Gastrocnemius medialis (tissue), 4 donors: ENCODE results near the gene ZFY. TPM values are rescaled to one million over a fixed set of nuclear protein-coding genes. Genes with fewer than 3 reads are reported as not detected.
"Not testable (repeated sequence)": the region's sequence is repeated elsewhere in the genome, so short reads cannot be mapped to it uniquely, and the experiment has no call there.

Experiments
- ATAC-seq, 2 donors: fragments of 150-250 bp; one replicate each; pipeline ENCODE4 v1.9.1; 2016
- DNase-seq, 2 donors: peaks; one replicate each; pipeline ENCODE4 v3.0.0-alpha.2; 2019
- H3K27ac ChIP-seq, 4 donors: fragments of 200-600 bp; sonication (generic); 1 replicate in 1 of 4; 2 replicates in 3 of 4; pipeline ENCODE4 v1.5.1; 2016 to 2018; ENCODE audit warnings: mild to moderate bottlenecking in 2 of 4, moderate library complexity in 1 of 4
- H3K27me3 ChIP-seq, 3 donors: fragments of 200-600 bp; sonication (generic) in 2 of 3; 1 replicate in 1 of 3; 2 replicates in 2 of 3; pipeline versions ENCODE4 v1.5.1 to v1.6.0; 2016 to 2019; ENCODE audit warnings: mild to moderate bottlenecking in 1 of 3, moderate library complexity in 1 of 3
- H3K36me3 ChIP-seq, 2 donors: fragments of 200-600 bp; sonication (generic) in 1 of 2; one replicate each; pipeline ENCODE4 v1.5.1; 2017 to 2018
- H3K4me1 ChIP-seq, 2 donors: fragments of 200-600 bp; sonication (generic) in 1 of 2; one replicate each; pipeline ENCODE4 v1.5.1; 2016 to 2017; ENCODE audit warnings: mild to moderate bottlenecking in 2 of 2
- H3K4me3 ChIP-seq, 4 donors: fragments of 200-600 bp; sonication (generic) in 3 of 4; 1 replicate in 1 of 4; 2 replicates in 3 of 4; pipeline ENCODE4 v1.5.1; 2016 to 2019; ENCODE audit warnings: mild to moderate bottlenecking in 2 of 4
- H3K9me3 ChIP-seq, 3 donors: fragments of 200-600 bp; sonication (generic) in 2 of 3; 1 replicate in 1 of 3; 2 replicates in 2 of 3; pipeline ENCODE4 v1.5.1; 2016 to 2019
- POLR2A ChIP-seq, 2 donors: fragments of 450-650 bp; IDR thresholded peaks; one replicate each; pipeline ENCODE4 v1.6.1; 2017; ENCODE audit warnings: antibody characterized with exemption in 2 of 2, mild to moderate bottlenecking in 2 of 2, moderate library complexity in 2 of 2
- in situ Hi-C, 4 donors: fragments of 200-750 bp; cut with MboI; loops; one replicate each; pipeline versions ENCODE4 v1.15.0 to v1.8.0; 2017; ENCODE audit warnings: low sequenced_read_pairs in 4 of 4
- intact Hi-C: fragments of 100-400 bp; cut with DNase I; formaldehyde crosslinking; loops from one replicate; pipeline ENCODE4 v1.15.1; 2023; ENCODE audit warnings: low total_unique reads
- total RNA-seq, 4 donors: library from RNA; depleted of rRNA; stranded (reverse); fragments of >200 nt; gene quantifications; one replicate each; pipeline versions ENCODE4 v1.1.0 to v1.2.3, GENCODE V29; 2016
- TF ChIP-seq, protein P1 (sequence below), 5 experiments: fragments of 450-650 bp in 3 of 5; fragments of 200-600 bp in 2 of 5; sonication (generic) in 2 of 5; IDR thresholded peaks in 4 of 5; conservative IDR thresholded peaks in 1 of 5; 1 replicate in 4 of 5; 2 replicates in 1 of 5; pipeline ENCODE4 v1.5.1; 2016 to 2019; ENCODE audit warnings: antibody characterized with exemption in 5 of 5, mild to moderate bottlenecking in 3 of 5, moderate library complexity in 3 of 5

The ZFY gene
- total RNA-seq, 4 donors from 2014 or later = 12.7 to 13.7 TPM; not detected in 2

DNA sequence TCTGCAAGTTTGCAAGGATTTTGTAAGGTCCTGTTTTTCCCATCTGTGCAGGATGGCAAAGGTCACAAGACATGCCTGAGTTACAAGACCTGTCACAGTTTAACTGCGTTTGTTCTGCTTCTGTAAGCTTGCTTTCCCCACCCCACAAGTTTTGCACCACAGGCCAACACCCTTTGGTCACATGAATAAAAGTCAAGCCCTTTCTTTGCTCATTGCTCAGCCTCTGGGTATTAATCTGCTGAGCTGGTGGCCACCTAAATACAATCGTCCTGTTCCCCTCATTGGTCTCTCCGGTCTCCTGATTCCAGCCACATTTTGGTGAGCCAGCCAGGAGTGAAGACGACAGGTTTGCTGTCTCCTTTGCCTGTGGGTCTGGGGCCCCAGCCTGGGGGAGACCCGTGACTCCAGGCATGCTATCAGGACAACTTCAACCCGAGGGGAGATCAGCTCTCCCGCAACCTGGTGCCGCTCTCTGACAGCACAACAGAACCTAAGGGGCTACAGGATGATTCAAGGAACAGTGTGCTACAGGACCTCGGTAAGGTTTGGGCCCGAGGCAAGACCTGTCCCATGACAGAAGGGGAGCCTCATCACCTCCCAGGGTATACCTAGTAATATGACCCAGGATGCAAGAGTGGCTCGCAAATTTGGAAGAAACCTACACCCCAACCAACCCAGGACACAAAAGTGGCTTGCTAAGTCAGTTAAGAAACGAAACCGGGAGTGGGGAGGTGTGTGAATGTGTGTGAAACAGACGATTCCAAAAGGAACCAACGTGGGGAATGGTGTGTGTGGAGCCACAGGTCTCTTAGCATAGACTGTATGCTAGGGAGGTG lies 67.7 kb downstream of the ZFY start:
- H3K27ac ChIP-seq = peak overlapping the region in 2 of 4 donors; percentile 74 to 80

DNA sequence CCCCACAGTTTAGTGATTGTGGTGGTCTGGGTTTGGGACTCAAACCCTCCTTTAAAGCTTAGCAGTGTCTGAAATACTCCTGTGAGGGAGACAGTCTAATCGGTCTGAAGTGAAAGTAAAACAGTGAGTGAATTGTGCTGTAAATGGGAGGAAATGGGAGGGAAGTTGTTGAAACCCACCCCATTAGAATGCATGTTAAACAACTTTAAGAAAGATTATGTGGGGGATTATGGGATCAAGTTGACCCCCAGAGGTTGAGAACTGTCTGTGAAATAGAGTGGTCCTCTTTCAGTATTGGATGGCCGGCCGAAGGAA lies 68.3 kb downstream of the ZFY start:
- intact Hi-C loops (no loop called here), in situ Hi-C loops (no loop called here)
- TF ChIP-seq, protein P1, sequence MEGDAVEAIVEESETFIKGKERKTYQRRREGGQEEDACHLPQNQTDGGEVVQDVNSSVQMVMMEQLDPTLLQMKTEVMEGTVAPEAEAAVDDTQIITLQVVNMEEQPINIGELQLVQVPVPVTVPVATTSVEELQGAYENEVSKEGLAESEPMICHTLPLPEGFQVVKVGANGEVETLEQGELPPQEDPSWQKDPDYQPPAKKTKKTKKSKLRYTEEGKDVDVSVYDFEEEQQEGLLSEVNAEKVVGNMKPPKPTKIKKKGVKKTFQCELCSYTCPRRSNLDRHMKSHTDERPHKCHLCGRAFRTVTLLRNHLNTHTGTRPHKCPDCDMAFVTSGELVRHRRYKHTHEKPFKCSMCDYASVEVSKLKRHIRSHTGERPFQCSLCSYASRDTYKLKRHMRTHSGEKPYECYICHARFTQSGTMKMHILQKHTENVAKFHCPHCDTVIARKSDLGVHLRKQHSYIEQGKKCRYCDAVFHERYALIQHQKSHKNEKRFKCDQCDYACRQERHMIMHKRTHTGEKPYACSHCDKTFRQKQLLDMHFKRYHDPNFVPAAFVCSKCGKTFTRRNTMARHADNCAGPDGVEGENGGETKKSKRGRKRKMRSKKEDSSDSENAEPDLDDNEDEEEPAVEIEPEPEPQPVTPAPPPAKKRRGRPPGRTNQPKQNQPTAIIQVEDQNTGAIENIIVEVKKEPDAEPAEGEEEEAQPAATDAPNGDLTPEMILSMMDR (IDR thresholded peaks at IDR 0.05 in 4 of 5, conservative IDR thresholded peaks at IDR 0.05 in 1 of 5) = no peak
- TF ChIP-seq POLR2A (IDR thresholded peaks at IDR 0.05) = no peak
- no peaks in the 10 kb centered on the region for H3K27me3 ChIP-seq
- no peaks in the 10 kb centered on the region for H3K9me3 ChIP-seq
- H3K4me1 ChIP-seq = no peaks in the 10 kb centered on the region
- DNase-seq = no peak
- no peaks in the 10 kb centered on the region for H3K36me3 ChIP-seq
- peak overlapping the region in 2 of 4 donors; percentile 50 to 62 for H3K4me3 ChIP-seq
- peak in 1 of 2 donors; percentile 46 for ATAC-seq
- H3K27ac ChIP-seq = peak overlapping the region in 2 of 4 donors; percentile 74 to 80

More for the DNA sequence above, 67.7 kb downstream of the ZFY start:
- intact Hi-C loops (no loop called here), in situ Hi-C loops (no loop called here)
- H3K4me3 ChIP-seq = peak overlapping the region in 2 of 4 donors; percentile 50 to 62
- peak; percentile 46 to 63 for ATAC-seq
- H3K4me1 ChIP-seq = no peaks in the 10 kb centered on the region
- peak; percentile 5 to 26 for DNase-seq
- no peaks in the 10 kb centered on the region for H3K27me3 ChIP-seq
- no peaks in the 10 kb centered on the region for H3K9me3 ChIP-seq
- no peaks in the 10 kb centered on the region for H3K36me3 ChIP-seq
- TF ChIP-seq, protein P1 (IDR thresholded peaks at IDR 0.05 in 4 of 5, conservative IDR thresholded peaks at IDR 0.05 in 1 of 5) = no peak
- TF ChIP-seq POLR2A (IDR thresholded peaks at IDR 0.05) = no peak

DNA sequence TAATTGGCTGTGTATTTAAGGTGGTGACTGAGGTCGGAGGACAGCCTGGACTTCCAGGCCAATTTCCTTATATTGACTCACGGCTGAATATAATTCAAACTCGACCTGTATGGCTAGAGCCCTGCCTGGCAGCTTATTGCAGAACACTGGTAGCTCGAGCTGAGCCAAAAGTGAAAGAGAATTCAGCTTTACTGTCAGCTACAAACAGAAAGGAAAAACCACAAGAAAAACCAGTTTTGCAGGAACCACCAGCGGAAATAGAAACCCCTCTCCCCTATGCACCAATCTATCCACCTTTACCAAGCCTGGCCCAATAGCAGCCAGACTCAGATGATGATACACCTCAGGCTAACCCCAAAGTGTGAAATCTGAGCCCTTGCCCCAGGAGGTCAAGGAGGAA lies 68.7 kb downstream of the ZFY start:
- no peaks in the 10 kb centered on the region for H3K27me3 ChIP-seq
- TF ChIP-seq, protein P1 (IDR thresholded peaks at IDR 0.05 in 4 of 5, conservative IDR thresholded peaks at IDR 0.05 in 1 of 5) = no peak
- no peak for TF ChIP-seq POLR2A (IDR thresholded peaks at IDR 0.05)
- intact Hi-C loops = no loop called here
- H3K27ac ChIP-seq = peak overlapping the region in 2 of 4 donors; percentile 74 to 80
- DNase-seq (no peak), ATAC-seq (no peak)
- H3K4me3 ChIP-seq = peak overlapping the region in 2 of 4 donors; percentile 50 to 62
- H3K4me1 ChIP-seq = no peaks in the 10 kb centered on the region
- in situ Hi-C loops = no loop called here
- H3K36me3 ChIP-seq = no peaks in the 10 kb centered on the region
- no peaks in the 10 kb centered on the region for H3K9me3 ChIP-seq

DNA sequence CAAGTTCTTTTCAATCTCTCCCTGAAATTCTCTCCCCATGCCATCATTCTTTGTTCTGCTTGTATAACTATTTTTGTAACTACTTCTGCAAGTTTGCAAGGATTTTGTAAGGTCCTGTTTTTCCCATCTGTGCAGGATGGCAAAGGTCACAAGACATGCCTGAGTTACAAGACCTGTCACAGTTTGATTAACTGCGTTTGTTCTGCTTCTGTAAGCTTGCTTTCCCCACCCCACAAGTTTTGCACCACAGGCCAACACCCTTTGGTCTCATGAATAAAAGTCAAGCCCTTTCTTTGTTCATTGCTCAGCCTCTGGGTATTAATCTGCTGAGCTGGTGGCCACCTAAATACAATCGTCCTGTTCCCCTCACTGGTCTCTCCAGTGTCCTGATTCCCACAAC lies 70.8 kb downstream of the ZFY start:
- H3K27me3 ChIP-seq, H3K36me3 ChIP-seq, H3K4me1 ChIP-seq, H3K9me3 ChIP-seq, ATAC-seq, DNase-seq, intact Hi-C loops, in situ Hi-C loops, H3K27ac ChIP-seq, H3K4me3 ChIP-seq: not testable (repeated sequence)

DNA sequence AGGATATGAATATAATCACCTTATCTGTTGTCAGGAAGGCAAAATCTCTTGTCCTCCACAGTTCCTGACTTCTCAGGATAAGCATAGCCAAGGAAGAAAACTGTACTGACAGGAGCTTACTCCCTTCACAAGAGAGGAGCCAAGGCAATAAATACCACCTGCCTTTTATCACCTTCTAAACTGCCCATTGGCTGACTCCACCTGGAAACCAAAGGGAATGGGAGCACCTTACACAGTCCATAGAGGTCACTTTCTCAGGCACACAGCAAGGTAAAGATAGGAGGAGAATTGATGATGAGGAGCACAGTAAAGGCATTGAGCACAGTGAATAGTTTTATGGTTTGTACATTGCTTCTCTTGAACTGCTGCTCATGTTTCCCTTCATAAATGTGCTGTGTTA lies 72.8 kb downstream of the ZFY start:
- DNase-seq (no peak), ATAC-seq (no peak)
- H3K27ac ChIP-seq = no peak overlapping the region
- H3K9me3 ChIP-seq = no peaks in the 10 kb centered on the region
- H3K4me3 ChIP-seq = no peak overlapping the region
- no peaks in the 10 kb centered on the region for H3K4me1 ChIP-seq
- in situ Hi-C loops (no loop called here), intact Hi-C loops (no loop called here)
- no peaks in the 10 kb centered on the region for H3K27me3 ChIP-seq
- TF ChIP-seq, protein P1 (IDR thresholded peaks at IDR 0.05 in 4 of 5, conservative IDR thresholded peaks at IDR 0.05 in 1 of 5) = no peak
- no peak for TF ChIP-seq POLR2A (IDR thresholded peaks at IDR 0.05)
- H3K36me3 ChIP-seq = no peaks in the 10 kb centered on the region
